PFSK-1 (cell line): Measurements from ENCODE around the gene ABCC8.

Source experiments
- FOXP2 ChIP-seq: optimal IDR thresholded peaks from 2 replicates; pipeline ENCODE3; 2011; ENCODE audit warnings: borderline replicate concordance, control low read depth, inconsistent platforms; ENCODE audit not compliant: insufficient read depth; ENCODE audit errors: extremely low read length, extremely low read depth
- POLR2AphosphoS5 ChIP-seq: IDR thresholded peaks from 2 replicates; pipeline ENCODE4 v1.6.1; 2012; ENCODE audit warnings: low read depth, mild to moderate bottlenecking, control low read depth, low read length, moderate library complexity
- REST ChIP-seq, 2 experiments: IDR thresholded peaks; 2 replicates each; pipeline versions ENCODE4 v1.6.1 to v1.8.0; 2011 to 2012; ENCODE audit warnings: low read depth in 2 of 2, low read length in 2 of 2, control low read depth in 1 of 2, inconsistent platforms in 1 of 2, mild to moderate bottlenecking in 1 of 2, moderate library complexity in 1 of 2; ENCODE audit not compliant: insufficient read depth in 1 of 2
- TAF1 ChIP-seq: IDR thresholded peaks from 2 replicates; pipeline ENCODE4 v1.6.1; 2012; ENCODE audit warnings: low read length, control low read depth, borderline replicate concordance; ENCODE audit not compliant: insufficient read depth

- TF ChIP-seq POLR2AphosphoS5 (no peak), FOXP2 (no peak), TAF1 (no peak), REST (IDR thresholded peaks at IDR 0.05; ENCODE audit: insufficient read depth in 1 of 2, low read depth in 2 of 2, low read length in 2 of 2) (no peak)
Measured at GRCh38 chr11:17506314-17506713, 29.7 kb upstream of the ABCC8 start.
